Progenitor cell of endocrine pancreas (in vitro differentiated cells): Measurements from ENCODE around the gene MLPH. TPM values are rescaled to one million over a fixed set of nuclear protein-coding genes. Genes with fewer than 3 reads are reported as not detected.

Source experiments
- DNase-seq: peaks from one replicate; pipeline ENCODE4 v3.0.0; 2021; ENCODE audit warnings: low spot score; ENCODE audit not compliant: unreplicated experiment
- H3K27ac Mint-ChIP-seq: 2 replicates; pipeline ENCODE4 v1.8.0; 2021; ENCODE audit warnings: mild to moderate bottlenecking, moderate library complexity, mixed read lengths
- H3K27me3 Mint-ChIP-seq: 2 replicates; pipeline ENCODE4 v1.8.0; 2021; ENCODE audit warnings: mixed read lengths
- H3K36me3 Mint-ChIP-seq: 2 replicates; pipeline ENCODE4 v1.8.0; 2022; ENCODE audit warnings: mixed read lengths; ENCODE audit not compliant: insufficient read depth
- H3K4me1 Mint-ChIP-seq: 2 replicates; pipeline ENCODE4 v1.8.0; 2021; ENCODE audit warnings: low read depth, mixed read lengths
- H3K4me3 Mint-ChIP-seq: 2 replicates; pipeline ENCODE4 v1.8.0; 2021; ENCODE audit warnings: low read depth, mild to moderate bottlenecking, moderate library complexity, mixed read lengths
- H3K9me3 Mint-ChIP-seq: 2 replicates; pipeline ENCODE4 v1.8.0; 2021; ENCODE audit warnings: low read depth, mixed read lengths
- CTCF ChIP-seq: fragments of 200-600 bp; sonication (generic); IDR thresholded peaks from one replicate; pipeline ENCODE4 v1.5.0; 2021; ENCODE audit warnings: antibody characterized with exemption, mild to moderate bottlenecking; ENCODE audit not compliant: unreplicated experiment
- total RNA-seq: library from RNA; stranded (reverse); gene quantifications from 2 replicates; pipeline ENCODE4 v1.2.1, GENCODE V29; 2021

Gene MLPH
- total RNA-seq, 1 donor from 2014 or later: 1.2 TPM

GRCh38 chr2:237485844-237486243 lies 1.2 kb upstream of the MLPH start:
- peaks cover 23% of the 10 kb centered on the region for H3K4me1 Mint-ChIP-seq
- no peak overlapping the region for H3K27ac Mint-ChIP-seq
- H3K4me3 Mint-ChIP-seq: peak overlapping the region; percentile 59
- no peak for DNase-seq
- H3K9me3 Mint-ChIP-seq: no peaks in the 10 kb centered on the region
- H3K36me3 Mint-ChIP-seq: no peaks in the 10 kb centered on the region
- H3K27me3 Mint-ChIP-seq: peaks cover 69% of the 10 kb centered on the region
- TF ChIP-seq CTCF: no peak

GRCh38 chr2:237486334-237486818 lies 675 bp upstream of the MLPH start:
- H3K4me3 Mint-ChIP-seq: peak overlapping the region; percentile 59
- peaks cover 23% of the 10 kb centered on the region for H3K4me1 Mint-ChIP-seq
- no peak for DNase-seq
- H3K36me3 Mint-ChIP-seq: no peaks in the 10 kb centered on the region
- no peak for TF ChIP-seq CTCF
- H3K9me3 Mint-ChIP-seq: peaks cover 5% of the 10 kb centered on the region
- H3K27me3 Mint-ChIP-seq: peaks cover 65% of the 10 kb centered on the region
- H3K27ac Mint-ChIP-seq: no peak overlapping the region

- Mint-ChIP-seq H3K9me3 (peaks cover 14% of the 10 kb centered on the region), H3K27ac (no peak overlapping the region), H3K4me1 (peaks cover 21% of the 10 kb centered on the region), H3K4me3 (no peak overlapping the region), H3K27me3 (peaks cover 54% of the 10 kb centered on the region), H3K36me3 (no peaks in the 10 kb centered on the region)
- no peak for DNase-seq
- TF ChIP-seq CTCF: no peak
Measured at GRCh38 chr2:237487496-237487895, 445 bp downstream of the MLPH start.

GRCh38 chr2:237488295-237488694 lies 1.2 kb downstream of the MLPH start:
- DNase-seq: no peak
- no peak for TF ChIP-seq CTCF
- peaks cover 20% of the 10 kb centered on the region for H3K4me1 Mint-ChIP-seq
- no peak overlapping the region for H3K27ac Mint-ChIP-seq
- no peaks in the 10 kb centered on the region for H3K36me3 Mint-ChIP-seq
- no peak overlapping the region for H3K4me3 Mint-ChIP-seq
- peaks cover 18% of the 10 kb centered on the region for H3K9me3 Mint-ChIP-seq
- H3K27me3 Mint-ChIP-seq: peaks cover 57% of the 10 kb centered on the region

GRCh38 chr2:237488901-237489860 lies 2.1 kb downstream of the MLPH start:
- peaks cover 18% of the 10 kb centered on the region for H3K4me1 Mint-ChIP-seq
- no peak overlapping the region for H3K4me3 Mint-ChIP-seq
- DNase-seq: no peak
- no peaks in the 10 kb centered on the region for H3K36me3 Mint-ChIP-seq
- H3K27ac Mint-ChIP-seq: peak overlapping the region; percentile 94
- TF ChIP-seq CTCF: no peak
- peaks cover 56% of the 10 kb centered on the region for H3K27me3 Mint-ChIP-seq
- peaks cover 18% of the 10 kb centered on the region for H3K9me3 Mint-ChIP-seq
